Measurements from ENCODE around the gene PLCB1.

PLCB1 gene

DNA sequence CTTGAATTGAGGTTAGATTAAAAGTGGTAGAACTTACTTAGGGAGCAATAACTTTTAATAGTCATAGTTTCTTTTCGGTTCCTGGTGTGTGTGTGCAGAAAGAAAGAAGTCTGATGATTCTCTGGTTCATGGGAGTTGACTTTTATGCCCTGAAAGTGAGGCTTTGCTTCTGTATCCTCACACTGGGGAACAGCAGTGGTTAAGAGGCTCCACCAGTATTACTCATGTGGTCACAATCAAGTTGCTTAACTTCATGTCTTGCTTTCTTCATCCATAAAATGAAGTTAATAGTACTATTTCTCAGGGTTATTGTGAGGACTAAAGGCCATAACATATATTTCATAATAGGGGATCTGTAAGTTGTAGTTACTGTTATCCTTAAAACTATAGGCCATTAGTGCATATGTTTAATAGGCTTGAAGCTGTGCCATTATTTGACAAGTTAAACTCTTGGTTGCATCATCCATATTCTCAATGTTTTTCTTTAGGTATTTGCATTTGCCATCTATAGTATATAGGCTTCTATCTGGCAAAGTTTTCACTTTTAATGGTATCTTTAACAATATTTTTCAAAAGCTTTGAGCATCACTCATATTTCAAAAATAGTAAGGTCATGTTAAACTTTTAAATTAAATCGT is 262.4 kb downstream of the PLCB1 start:
- Histone ChIP-seq H3K36me3 (ENCODE audit: insufficient read depth, low read length) (no peaks in the 10 kb centered on the region), H3K4me3 (ENCODE audit: low read depth in 1 of 2, low read length in 2 of 2) (no peak overlapping the region), H3K79me2 (ENCODE audit: insufficient read depth, low read length) (peaks cover 62% of the 10 kb centered on the region), H3K27ac (ENCODE audit: low read length) (no peak overlapping the region), H3K27me3 (ENCODE audit: insufficient read depth, low read length, poor library complexity) (no peaks in the 10 kb centered on the region), H3K4me1 (ENCODE audit: insufficient read depth, low read length) (peaks cover 20% of the 10 kb centered on the region), H3K4me2 (ENCODE audit: insufficient read depth, low read length) (no peak overlapping the region), H3K9ac (ENCODE audit: low read depth, low read length) (no peak overlapping the region), H4K20me1 (ENCODE audit: insufficient read depth, low read length) (peaks cover 5% of the 10 kb centered on the region; the same call in 1 of the 2 replicates), H2AFZ (ENCODE audit: low read depth, low read length) (no peak overlapping the region), H3K9me3 (ENCODE audit: insufficient read depth, low read length, severe bottlenecking) (no peaks in the 10 kb centered on the region)
- peak; percentile 86 for ATAC-seq (ENCODE audit: insufficient read depth, low read depth)
- TF ChIP-seq EZH2 (IDR thresholded peaks at IDR 0.05; ENCODE audit: borderline replicate concordance, low read depth, low read length, severe bottlenecking), result no peak
- DNase-seq, result peak; percentile 21

DNA sequence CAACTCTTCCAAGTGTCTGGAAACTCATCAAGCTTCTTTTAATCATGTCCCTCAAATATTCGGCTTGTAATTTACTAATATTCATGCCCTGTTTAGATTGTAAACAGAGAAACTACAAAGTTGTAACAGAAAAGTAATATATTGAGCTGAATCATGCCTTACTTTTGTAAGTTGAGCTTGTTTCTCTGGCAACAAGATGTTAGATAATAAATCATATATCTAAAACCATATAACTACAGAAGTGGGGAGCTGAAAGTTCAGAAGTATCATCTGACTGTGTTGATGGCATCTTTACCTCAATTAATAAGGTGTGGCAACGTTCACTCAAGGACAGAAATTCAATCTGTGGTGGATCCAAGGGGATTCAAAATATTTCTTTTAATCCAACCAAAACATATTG is 263.9 kb downstream of the PLCB1 start:
- Histone ChIP-seq H3K4me1 (ENCODE audit: insufficient read depth, low read length) (peaks cover 36% of the 10 kb centered on the region), H3K27me3 (ENCODE audit: insufficient read depth, low read length, poor library complexity) (no peaks in the 10 kb centered on the region), H3K27ac (ENCODE audit: low read length) (no peak overlapping the region), H3K4me3 (ENCODE audit: low read depth in 1 of 2, low read length in 2 of 2) (no peak overlapping the region), H4K20me1 (ENCODE audit: insufficient read depth, low read length) (peaks cover 2% of the 10 kb centered on the region; the same call in 1 of the 2 replicates), H3K4me2 (ENCODE audit: insufficient read depth, low read length) (no peak overlapping the region), H2AFZ (ENCODE audit: low read depth, low read length) (no peak overlapping the region), H3K9me3 (ENCODE audit: insufficient read depth, low read length, severe bottlenecking) (no peaks in the 10 kb centered on the region), H3K9ac (ENCODE audit: low read depth, low read length) (no peak overlapping the region), H3K79me2 (ENCODE audit: insufficient read depth, low read length) (peaks cover 54% of the 10 kb centered on the region), H3K36me3 (ENCODE audit: insufficient read depth, low read length) (no peaks in the 10 kb centered on the region)
- DNase-seq (no peak), ATAC-seq (ENCODE audit: insufficient read depth, low read depth) (no peak)
- TF ChIP-seq CTCF (IDR thresholded peaks at IDR 0.05; ENCODE audit: borderline replicate concordance, extremely low read depth, low read length, poor library complexity, severe bottlenecking) (no peak), EZH2 (IDR thresholded peaks at IDR 0.05; ENCODE audit: borderline replicate concordance, low read depth, low read length, severe bottlenecking) (no peak)

DNA sequence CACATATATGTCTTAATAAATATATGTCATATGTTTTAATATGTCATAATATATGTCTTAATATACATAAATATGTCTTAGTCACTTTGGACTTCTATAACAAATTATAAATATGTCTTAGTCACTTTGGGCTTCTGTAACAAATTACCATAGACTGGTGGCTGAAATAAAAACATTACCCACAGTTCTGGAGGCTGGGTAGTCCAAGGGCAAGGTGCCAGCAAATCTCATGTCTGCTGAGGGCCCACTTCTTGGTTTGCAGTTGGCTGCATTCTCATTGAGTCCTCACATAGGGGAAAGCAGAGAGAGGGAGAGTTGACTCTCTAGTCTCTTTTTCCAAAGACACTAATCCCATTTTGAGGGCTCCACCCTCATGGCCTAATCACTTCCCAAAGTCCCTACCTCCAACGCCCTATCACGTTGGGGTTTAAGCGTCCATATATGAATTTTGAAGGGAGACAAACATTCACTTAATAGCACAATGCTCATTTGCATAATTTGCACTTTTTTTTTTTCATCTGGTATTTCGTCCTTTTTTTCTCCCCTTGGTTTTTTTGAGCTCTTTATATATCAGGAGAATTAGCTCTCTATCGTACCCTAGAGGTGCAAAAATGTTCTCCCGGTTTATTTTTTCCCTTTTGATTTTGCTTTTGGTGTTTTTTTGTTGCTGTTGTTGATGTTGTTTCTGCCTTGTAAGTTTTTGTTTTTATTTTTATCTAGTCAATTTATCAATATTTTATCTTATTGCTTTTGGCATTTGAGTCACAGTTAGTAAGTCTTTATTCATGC is 266.4 kb downstream of the PLCB1 start:
- peaks cover 5% of the 10 kb centered on the region; the same call in 1 of the 2 replicates for H4K20me1 ChIP-seq (ENCODE audit: insufficient read depth, low read length)
- DNase-seq (no peak), ATAC-seq (ENCODE audit: insufficient read depth, low read depth) (no peak)
- H3K4me1 ChIP-seq (ENCODE audit: insufficient read depth, low read length), result peaks cover 43% of the 10 kb centered on the region
- TF ChIP-seq EZH2 (IDR thresholded peaks at IDR 0.05; ENCODE audit: borderline replicate concordance, low read depth, low read length, severe bottlenecking) (no peak), CTCF (IDR thresholded peaks at IDR 0.05; ENCODE audit: borderline replicate concordance, extremely low read depth, low read length, poor library complexity, severe bottlenecking) (peak; percentile 48)
- H3K27ac ChIP-seq (ENCODE audit: low read length), result peak overlapping the region; percentile 50; the same call in 1 of the 2 replicates
- peaks cover 49% of the 10 kb centered on the region for H3K79me2 ChIP-seq (ENCODE audit: insufficient read depth, low read length)
- no peak overlapping the region for H3K4me3 ChIP-seq (ENCODE audit: low read depth in 1 of 2, low read length in 2 of 2)
- no peaks in the 10 kb centered on the region for H3K9me3 ChIP-seq (ENCODE audit: insufficient read depth, low read length, severe bottlenecking)
- no peak overlapping the region for H2AFZ ChIP-seq (ENCODE audit: low read depth, low read length)
- no peak overlapping the region for H3K9ac ChIP-seq (ENCODE audit: low read depth, low read length)
- H3K27me3 ChIP-seq (ENCODE audit: insufficient read depth, low read length, poor library complexity), result no peaks in the 10 kb centered on the region
- H3K36me3 ChIP-seq (ENCODE audit: insufficient read depth, low read length), result no peaks in the 10 kb centered on the region
- no peak overlapping the region for H3K4me2 ChIP-seq (ENCODE audit: insufficient read depth, low read length)

DNA sequence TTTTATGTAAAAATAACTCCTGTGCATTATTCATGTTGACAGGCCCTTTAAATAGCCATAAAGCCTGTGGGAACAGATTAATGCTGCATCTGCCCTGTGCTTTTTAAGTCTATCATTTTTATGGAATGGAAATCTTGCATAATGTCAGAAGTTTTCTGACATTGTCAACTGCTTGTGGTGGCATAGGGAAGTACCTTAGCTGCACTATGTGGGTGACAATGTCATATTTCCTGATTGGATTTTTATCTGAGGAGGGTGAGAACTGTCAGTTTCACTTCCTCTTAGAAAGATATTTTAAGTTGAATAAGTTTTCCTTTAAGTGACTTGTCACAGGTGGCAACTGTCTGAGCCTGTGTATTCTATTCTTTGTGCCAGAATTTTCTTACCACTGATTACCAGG is 267.9 kb downstream of the PLCB1 start:
- Histone ChIP-seq H4K20me1 (ENCODE audit: insufficient read depth, low read length) (0 out of 2 replicates have a peak, but pooled peaks cover 2% of the 10 kb centered on the region), H2AFZ (ENCODE audit: low read depth, low read length) (0 out of 2 replicates have a peak overlapping the region, but pooled peaks have one; percentile 21), H3K9me3 (ENCODE audit: insufficient read depth, low read length, severe bottlenecking) (no peaks in the 10 kb centered on the region), H3K27me3 (ENCODE audit: insufficient read depth, low read length, poor library complexity) (no peaks in the 10 kb centered on the region), H3K9ac (ENCODE audit: low read depth, low read length) (peak overlapping the region; percentile 36), H3K27ac (ENCODE audit: low read length) (peak overlapping the region; percentile 79), H3K4me1 (ENCODE audit: insufficient read depth, low read length) (peaks cover 35% of the 10 kb centered on the region), H3K36me3 (ENCODE audit: insufficient read depth, low read length) (no peaks in the 10 kb centered on the region), H3K79me2 (ENCODE audit: insufficient read depth, low read length) (peaks cover 43% of the 10 kb centered on the region), H3K4me2 (ENCODE audit: insufficient read depth, low read length) (peak overlapping the region; percentile 65), H3K4me3 (ENCODE audit: low read depth in 1 of 2, low read length in 2 of 2) (peak overlapping the region in 1 of 2 experiments; percentile 44; a peak in 1 of 4 replicates)
- no peak for TF ChIP-seq CTCF (IDR thresholded peaks at IDR 0.05; ENCODE audit: borderline replicate concordance, extremely low read depth, low read length, poor library complexity, severe bottlenecking)
- no peak for TF ChIP-seq EZH2 (IDR thresholded peaks at IDR 0.05; ENCODE audit: borderline replicate concordance, low read depth, low read length, severe bottlenecking)
- ATAC-seq (ENCODE audit: insufficient read depth, low read depth) (peak; percentile 98), DNase-seq (peak; percentile 26)
